GM18909 (cell line): ENCODE results near the gene EIF5A.

ENCODE experiments used
- ATAC-seq: cut with Tn5 transposase; IDR thresholded peaks from one replicate; pipeline ENCODE4 v1.9.1; 2021; ENCODE audit warnings: mild to moderate bottlenecking; ENCODE audit not compliant: unreplicated experiment, poor library complexity

The EIF5A gene

GRCh38 chr17:7352503-7352889 lies 45.1 kb downstream of the EIF5A start:
- no peak for ATAC-seq

- ATAC-seq = no peak
Observed at GRCh38 chr17:7352910-7353635, 45.6 kb downstream of the EIF5A start.

GRCh38 chr17:7354262-7354843 lies 46.9 kb downstream of the EIF5A start:
- ATAC-seq = no peak

DNA sequence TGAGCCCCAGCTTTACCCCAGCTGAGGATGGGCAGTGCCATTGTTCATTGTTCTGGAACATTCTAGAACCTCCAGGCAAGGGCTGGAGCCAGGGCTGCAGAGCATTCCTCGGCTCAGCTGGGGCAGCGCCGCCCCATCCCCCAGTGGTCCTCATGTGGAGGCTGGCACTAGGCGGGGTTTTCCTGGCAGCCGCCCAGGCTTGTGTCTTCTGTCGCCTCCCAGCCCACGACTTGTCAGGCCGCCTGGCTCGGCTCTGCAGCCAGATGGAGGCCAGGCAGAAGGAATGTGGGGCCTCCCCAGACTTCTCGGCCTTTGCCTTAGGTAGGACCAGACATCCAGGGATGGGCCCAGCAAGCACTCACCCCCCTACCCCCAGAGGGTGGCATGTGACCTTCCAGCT lies 47.6 kb downstream of the EIF5A start, which contains the start of gene TMEM95:
TSS of gene TMEM95 (plus strand) at position 104 of the 400 bp plus-strand sequence. CDS start at position 153, 49 bp downstream.
- no peak for ATAC-seq

GRCh38 chr17:7355573-7355972 lies 48.1 kb downstream of the EIF5A start:
- ATAC-seq = no peak

- no peak for ATAC-seq
Observed at GRCh38 chr17:7356072-7356549, 48.7 kb downstream of the EIF5A start.

- ATAC-seq = no peak
Observed at GRCh38 chr17:7356756-7357155, 49.3 kb downstream of the EIF5A start.

DNA sequence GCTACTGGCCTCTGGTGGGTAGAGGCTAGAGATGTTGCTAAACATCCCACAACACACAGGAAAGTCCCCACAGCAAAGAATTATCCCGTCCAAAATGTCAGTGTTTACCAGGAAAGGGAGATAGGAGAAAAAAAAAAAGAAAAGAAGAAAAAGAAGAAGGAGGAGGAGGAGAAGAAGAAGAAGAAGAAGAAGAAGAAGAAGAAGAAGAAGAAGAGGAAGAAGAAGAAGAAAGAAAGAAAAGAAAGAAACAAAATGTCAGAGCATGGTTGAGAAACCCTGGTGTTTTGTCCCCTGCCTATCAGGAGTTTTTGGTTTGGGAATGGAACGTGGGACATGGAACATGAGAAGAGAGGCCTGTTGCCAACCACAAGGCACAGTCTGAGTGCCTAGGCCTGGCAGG lies 50.0 kb downstream of the EIF5A start:
- no peak for ATAC-seq

- ATAC-seq = no peak
Observed at GRCh38 chr17:7361906-7362305, 54.5 kb downstream of the EIF5A start.
